MV-4-11 (cell line): ENCODE measurements around the gene SPSB1.
A peak's percentile ranks its signal among the peaks of the same experiment; 100 is the strongest.

Source experiments
- DNase-seq: peaks from one replicate; lab custom pipeline; 2025; lab: John Stamatoyannopoulos, UW

SPSB1 gene

GRCh38 chr1:9394010-9394409 is 101.3 kb downstream of the SPSB1 start:
- no peak for DNase-seq

- no peak for DNase-seq
Observed at GRCh38 chr1:9395018-9395417, 102.3 kb downstream of the SPSB1 start.

- no peak for DNase-seq
Observed at GRCh38 chr1:9397047-9397446, 104.4 kb downstream of the SPSB1 start.

- no peak for DNase-seq
Observed at GRCh38 chr1:9397997-9398526, 105.4 kb downstream of the SPSB1 start.

GRCh38 chr1:9399510-9400424 is 107.1 kb downstream of the SPSB1 start:
- peak; percentile 25 for DNase-seq

- DNase-seq: no peak
Observed at GRCh38 chr1:9400425-9401079, 107.9 kb downstream of the SPSB1 start.

- DNase-seq: no peak
Observed at GRCh38 chr1:9401080-9401453, 108.4 kb downstream of the SPSB1 start.

GRCh38 chr1:9402256-9402616 is 109.5 kb downstream of the SPSB1 start:
- DNase-seq: no peak

- DNase-seq: no peak
Observed at GRCh38 chr1:9402717-9403225, 110.1 kb downstream of the SPSB1 start.

- no peak for DNase-seq
Observed at GRCh38 chr1:9404117-9404914, 111.6 kb downstream of the SPSB1 start.

- DNase-seq: no peak
Observed at GRCh38 chr1:9406111-9406510, 113.4 kb downstream of the SPSB1 start.

- peak; percentile 99 for DNase-seq
Observed at GRCh38 chr1:9410737-9411297, 118.1 kb downstream of the SPSB1 start.

GRCh38 chr1:9413071-9413876 is 120.6 kb downstream of the SPSB1 start:
- peak; percentile 74 for DNase-seq

GRCh38 chr1:9413877-9414213 is 121.2 kb downstream of the SPSB1 start:
- DNase-seq: no peak

GRCh38 chr1:9416506-9416905 is 123.8 kb downstream of the SPSB1 start:
- DNase-seq: no peak

GRCh38 chr1:9416918-9417500 is 124.3 kb downstream of the SPSB1 start:
- DNase-seq: no peak

GRCh38 chr1:9417695-9418094 is 125.0 kb downstream of the SPSB1 start:
- no peak for DNase-seq

- no peak for DNase-seq
Observed at GRCh38 chr1:9418851-9419250, 126.2 kb downstream of the SPSB1 start.
